PC-9 (cell line): ENCODE data around the gene SPPL2B.

Experiments
- EZH2 ChIP-seq: fragments of 200-600 bp; sonication (generic); IDR thresholded peaks from 2 replicates; pipeline ENCODE4 v1.8.0; 2017; ENCODE audit warnings: antibody characterized with exemption, low read depth
- TF ChIP-seq, protein P1 (sequence below): fragments of 200-600 bp; sonication (generic); conservative IDR thresholded peaks from 2 replicates; pipeline ENCODE4 v1.6.1; 2017; ENCODE audit warnings: mixed run types, antibody characterized with exemption, mild to moderate bottlenecking, moderate library complexity

DNA sequence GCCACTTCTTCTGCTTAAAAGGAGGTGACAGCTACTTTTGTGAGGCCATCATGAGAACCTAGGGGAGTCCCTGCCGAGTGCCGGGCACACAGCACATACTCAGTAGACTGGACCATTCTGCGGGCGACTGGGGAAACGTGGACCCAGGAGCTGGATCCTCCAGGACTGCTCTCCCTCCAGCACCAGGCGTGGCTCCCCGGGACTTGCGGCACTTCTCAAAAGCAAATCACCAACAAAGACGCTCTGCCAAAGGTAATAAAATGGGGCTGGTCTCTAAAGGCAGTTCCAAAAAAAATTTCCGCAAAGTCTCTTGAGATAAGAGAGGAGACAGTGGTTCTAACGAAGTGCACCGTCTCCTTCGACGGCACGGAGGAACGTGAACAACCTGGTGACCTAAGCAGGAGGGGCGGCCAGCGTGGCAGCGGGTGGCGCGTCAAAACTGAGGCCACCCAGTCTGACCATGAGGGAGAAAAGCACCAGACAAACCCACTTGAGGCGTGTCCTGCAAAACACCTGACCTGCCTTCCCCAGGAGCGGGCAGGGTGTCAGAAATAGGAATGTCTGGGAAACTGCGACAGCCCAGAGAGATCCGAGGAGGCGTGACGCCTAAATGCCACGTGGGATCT, 30.2 kb downstream of the SPPL2B start:
- TF ChIP-seq, protein P1, sequence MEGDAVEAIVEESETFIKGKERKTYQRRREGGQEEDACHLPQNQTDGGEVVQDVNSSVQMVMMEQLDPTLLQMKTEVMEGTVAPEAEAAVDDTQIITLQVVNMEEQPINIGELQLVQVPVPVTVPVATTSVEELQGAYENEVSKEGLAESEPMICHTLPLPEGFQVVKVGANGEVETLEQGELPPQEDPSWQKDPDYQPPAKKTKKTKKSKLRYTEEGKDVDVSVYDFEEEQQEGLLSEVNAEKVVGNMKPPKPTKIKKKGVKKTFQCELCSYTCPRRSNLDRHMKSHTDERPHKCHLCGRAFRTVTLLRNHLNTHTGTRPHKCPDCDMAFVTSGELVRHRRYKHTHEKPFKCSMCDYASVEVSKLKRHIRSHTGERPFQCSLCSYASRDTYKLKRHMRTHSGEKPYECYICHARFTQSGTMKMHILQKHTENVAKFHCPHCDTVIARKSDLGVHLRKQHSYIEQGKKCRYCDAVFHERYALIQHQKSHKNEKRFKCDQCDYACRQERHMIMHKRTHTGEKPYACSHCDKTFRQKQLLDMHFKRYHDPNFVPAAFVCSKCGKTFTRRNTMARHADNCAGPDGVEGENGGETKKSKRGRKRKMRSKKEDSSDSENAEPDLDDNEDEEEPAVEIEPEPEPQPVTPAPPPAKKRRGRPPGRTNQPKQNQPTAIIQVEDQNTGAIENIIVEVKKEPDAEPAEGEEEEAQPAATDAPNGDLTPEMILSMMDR, result no peak
- TF ChIP-seq EZH2, result no peak
